A549 (cell line): ENCODE data around the gene SRSF7. TPM values are rescaled to one million over a fixed set of nuclear protein-coding genes. Genes with fewer than 3 reads are reported as not detected.

Experiments
- ATAC-seq, 2 experiments: fragments of 200-7000 bp in 1 of 2; fragments of >200 bp in 1 of 2; cut with Nextera tagmentation in 1 of 2; cut with Tn5 transposase in 1 of 2; 3 replicates each; pipeline versions ENCODE4 v1.8.0 to v1.9.1; 2018 to 2020; ENCODE audit warnings: mild to moderate bottlenecking in 1 of 2, moderate library complexity in 1 of 2
- CTCF ChIA-PET: fragments of 300-600 bp; sonication (Branson Sonifier 250); formaldehyde crosslinking; extraction: SDS; loops from one replicate; lab custom pipeline; 2021; ENCODE audit warnings: antibody characterized with exemption, inconsistent platforms; lab: Yijun Ruan, JAX
- POLR2A ChIA-PET: fragments of 350-600 bp; formaldehyde crosslinking; extraction: SDS; loops from one replicate; lab custom pipeline; 2021; ENCODE audit warnings: antibody characterized with exemption, inconsistent platforms; lab: Yijun Ruan, JAX
- DNase-seq, 2 experiments: peaks; one replicate each; pipeline versions ENCODE4 v3.0.0 to v3.0.0-alpha.2; 2011 to 2016; ENCODE audit warnings: low read depth in 1 of 2, low spot score in 1 of 2
- FAIRE-seq: peaks from 2 replicates; lab custom pipeline; 2011; peaks lifted over from hg19 to GRCh38; lab: Jason Lieb, UNC
- H3K27ac ChIP-seq, 2 experiments: fragments of >200 bp; sonication (Bioruptor Twin); formaldehyde crosslinking; 3 replicates each; pipeline ENCODE4 v1.5.1; 2016 to 2017
- H3K4me1 ChIP-seq: fragments of >200 bp; sonication (Bioruptor Twin); formaldehyde crosslinking; 3 replicates; pipeline ENCODE4 v1.6.1; 2016
- H3K4me2 ChIP-seq: fragments of >200 bp; sonication (Bioruptor Twin); formaldehyde crosslinking; 3 replicates; pipeline ENCODE4 v1.6.1; 2016
- H3K4me3 ChIP-seq: fragments of >200 bp; sonication (Bioruptor Twin); formaldehyde crosslinking; 3 replicates; pipeline ENCODE4 v1.5.1; 2016
- H3K9me3 ChIP-seq: fragments of >200 bp; sonication (Bioruptor Twin); formaldehyde crosslinking; 3 replicates; pipeline ENCODE4 v1.6.1; 2016
- ATOH8 ChIP-seq: fragments of 250-450 bp; sonication (Bioruptor Pico); IDR thresholded peaks from 2 replicates; pipeline ENCODE4 v1.5.0; 2020; ENCODE audit warnings: low read depth, mild to moderate bottlenecking, moderate library complexity
- BCL3 ChIP-seq: fragments of >200 bp; sonication (Bioruptor Twin); formaldehyde crosslinking; IDR thresholded peaks from 3 replicates; pipeline ENCODE4 v1.6.1; 2016
- CBX2 ChIP-seq: fragments of 200-600 bp; sonication (generic); IDR thresholded peaks from 2 replicates; pipeline ENCODE4 v1.6.1; 2016; ENCODE audit warnings: low read depth, mild to moderate bottlenecking, borderline replicate concordance
- CHD4 ChIP-seq: fragments of 200-600 bp; sonication (generic); IDR thresholded peaks from 2 replicates; pipeline ENCODE4 v1.6.1; 2016; ENCODE audit warnings: antibody characterized with exemption, mild to moderate bottlenecking, borderline replicate concordance
- E2F6 ChIP-seq: IDR thresholded peaks from 2 replicates; pipeline ENCODE4 v1.6.1; 2012; ENCODE audit warnings: low read depth, borderline replicate concordance
- EHF ChIP-seq: fragments of 250-450 bp; sonication (Bioruptor Pico); IDR thresholded peaks from 2 replicates; pipeline ENCODE4 v1.5.0; 2020; ENCODE audit warnings: mild to moderate bottlenecking
- ELK1 ChIP-seq: fragments of 150-350 bp; IDR thresholded peaks from 2 replicates; pipeline ENCODE4 v1.6.1; 2014; ENCODE audit warnings: low read depth, mild to moderate bottlenecking, low read length
- ESRRA ChIP-seq: fragments of 150-350 bp; IDR thresholded peaks from 2 replicates; pipeline ENCODE4 v1.6.1; 2014; ENCODE audit warnings: mild to moderate bottlenecking, low read length, borderline replicate concordance
- FOSL2 ChIP-seq, 2 experiments: fragments of 450-650 bp in 1 of 2; fragments of >200 bp in 1 of 2; sonication (Bioruptor Twin) in 1 of 2; formaldehyde crosslinking; IDR thresholded peaks; 2 replicates each; pipeline versions ENCODE4 v1.5.0 to v1.6.1; 2016 to 2020; ENCODE audit warnings: mild to moderate bottlenecking in 1 of 2, moderate library complexity in 1 of 2
- FOXS1 ChIP-seq: fragments of 250-450 bp; sonication (Bioruptor Pico); IDR thresholded peaks from 2 replicates; pipeline ENCODE4 v1.5.0; 2020; ENCODE audit warnings: mild to moderate bottlenecking, moderate library complexity
- GATA3 ChIP-seq: IDR thresholded peaks from 2 replicates; pipeline ENCODE4 v1.6.1; 2012; ENCODE audit warnings: borderline replicate concordance
- HES2 ChIP-seq: fragments of >200 bp; sonication (Bioruptor Twin); formaldehyde crosslinking; IDR thresholded peaks from 2 replicates; pipeline ENCODE4 v1.6.1; 2016
- HOXB13 ChIP-seq: fragments of 250-450 bp; sonication (Bioruptor Pico); IDR thresholded peaks from 2 replicates; pipeline ENCODE4 v1.5.0; 2020; ENCODE audit warnings: low read depth, mild to moderate bottlenecking, moderate library complexity
- HOXB5 ChIP-seq: fragments of 250-450 bp; sonication (Bioruptor Pico); IDR thresholded peaks from 2 replicates; pipeline ENCODE4 v1.5.0; 2020; ENCODE audit warnings: mild to moderate bottlenecking, moderate library complexity
- JUN ChIP-seq, 2 experiments: fragments of >200 bp; sonication (Bioruptor Twin); formaldehyde crosslinking; IDR thresholded peaks; 2 replicates in 1 of 2; 3 replicates in 1 of 2; pipeline ENCODE4 v1.6.1; 2016 to 2017
- NR3C1 ChIP-seq: fragments of >200 bp; sonication (Bioruptor Twin); formaldehyde crosslinking; IDR thresholded peaks from 3 replicates; pipeline ENCODE4 v1.6.1; 2017
- PHF8 ChIP-seq: fragments of 200-600 bp; sonication (generic); IDR thresholded peaks from 2 replicates; pipeline ENCODE4 v1.6.1; 2016; ENCODE audit warnings: low read depth, mild to moderate bottlenecking, antibody characterized with exemption, moderate library complexity, borderline replicate concordance
- POLR2A ChIP-seq: IDR thresholded peaks from 2 replicates; pipeline ENCODE4 v1.6.1; 2012; ENCODE audit warnings: mild to moderate bottlenecking, low read length
- RARB ChIP-seq: fragments of 250-450 bp; sonication (Bioruptor Pico); IDR thresholded peaks from 2 replicates; pipeline ENCODE4 v1.8.0; 2021; ENCODE audit warnings: mild to moderate bottlenecking, moderate library complexity
- RCOR1 ChIP-seq: fragments of 150-350 bp; IDR thresholded peaks from 2 replicates; pipeline ENCODE4 v1.6.1; 2014; ENCODE audit warnings: antibody characterized with exemption, low read length, low read depth
- RNF2 ChIP-seq: fragments of 200-600 bp; sonication (generic); IDR thresholded peaks from 2 replicates; pipeline ENCODE4 v1.6.1; 2016; ENCODE audit warnings: low read depth, mild to moderate bottlenecking, antibody characterized with exemption, moderate library complexity, borderline replicate concordance
- SMC3 ChIP-seq: fragments of >200 bp; sonication (Bioruptor Twin); formaldehyde crosslinking; IDR thresholded peaks from 3 replicates; pipeline ENCODE4 v1.6.1; 2018; ENCODE audit warnings: inconsistent platforms
- SREBF2 ChIP-seq: fragments of 450-650 bp; IDR thresholded peaks from 2 replicates; pipeline ENCODE4 v1.6.1; 2014; ENCODE audit warnings: mild to moderate bottlenecking, moderate library complexity
- TP53 ChIP-seq: fragments of 250-450 bp; sonication (Bioruptor Pico); IDR thresholded peaks from 2 replicates; pipeline ENCODE4 v1.5.0; 2021; ENCODE audit warnings: mild to moderate bottlenecking, moderate library complexity
- ZFP36 ChIP-seq: fragments of 450-650 bp; IDR thresholded peaks from 2 replicates; pipeline ENCODE4 v1.6.1; 2014; ENCODE audit warnings: borderline replicate concordance; ENCODE audit not compliant: partially characterized antibody
- ZNF302 ChIP-seq: fragments of 250-450 bp; sonication (Bioruptor Pico); IDR thresholded peaks from 2 replicates; pipeline ENCODE4 v1.9.0; 2021; ENCODE audit warnings: inconsistent platforms, mild to moderate bottlenecking, moderate library complexity
- ZSCAN20 ChIP-seq: fragments of 250-450 bp; sonication (Bioruptor Pico); IDR thresholded peaks from 2 replicates; pipeline ENCODE4 v1.8.0; 2022; ENCODE audit warnings: mild to moderate bottlenecking, moderate library complexity
- WGBS: methylation state at CpG from one replicate; pipeline ENCODE4 v1.1.6; 2017; ENCODE audit errors: missing lambda C conversion rate; 5-methylcytosine and 5-hydroxymethylcytosine counted together
- polyA plus RNA-seq, 4 experiments: library from polyadenylated mRNA; depleted of rRNA in 3 of 4; stranded (reverse); fragments of >200 nt; fragmentation: RNase III in 1 of 4; extraction: RNeasy Plus Mini Kit Qiagen cat#74134 plus additional on column Dnase treatment in 1 of 4; gene quantifications; 2 replicates in 3 of 4; 3 replicates in 1 of 4; pipeline ENCODE4 v1.2.3, GENCODE V29; 2011 to 2017
- TF ChIP-seq, protein P1 (sequence below): fragments of 450-650 bp; IDR thresholded peaks from 2 replicates; pipeline ENCODE4 v1.6.1; 2014; ENCODE audit warnings: antibody characterized with exemption

Gene SRSF7
- polyA plus RNA-seq, 2 of the 4 experiments (the other 2 are of a cell fraction), result 397 to 544 TPM

GRCh38 chr2:38783586-38783985 lies 32.4 kb upstream of the SRSF7 start:
- DNase-seq (no peak), FAIRE-seq (no peak), ATAC-seq (no peak)
- TF ChIP-seq RARB, result no peak
- TF ChIP-seq SREBF2, result no peak
- TF ChIP-seq SMC3, result no peak
- TF ChIP-seq JUN (IDR thresholded peaks at IDR 0.05), result no peak
- Histone ChIP-seq H3K4me3 (no peak overlapping the region), H3K9me3 (no peaks in the 10 kb centered on the region), H3K4me2 (no peak overlapping the region), H3K4me1 (peaks cover 6% of the 10 kb centered on the region; the same call in 2 of the 3 replicates), H3K27ac (no peak overlapping the region)
- ChIA-PET POLR2A (interaction anchor here (2.9 kb wide), 1 partner anchor 33 kb away, joined by 21 read pairs; the partner anchor contains the start of gene SRSF7), CTCF (interaction anchor here (0.6 to 1.2 kb wide), 2 partner anchors 33 to 224 kb away, joined by 3 to 4 read pairs; no protein-coding TSS in a partner anchor)

GRCh38 chr2:38778687-38779082 lies 27.5 kb upstream of the SRSF7 start:
- POLR2A ChIA-PET, result interaction anchor here (2.8 kb wide), 1 partner anchor 27 kb away, joined by 17 read pairs; the partner anchor contains the start of gene SRSF7
- no peak for TF ChIP-seq PHF8
- no peak for TF ChIP-seq ATOH8 (CRISPR knock-in tag)
- no peak for TF ChIP-seq HOXB5
- TF ChIP-seq SREBF2, result no peak
- no peak for TF ChIP-seq CHD4
- no peak for TF ChIP-seq FOXS1
- TF ChIP-seq HES2, result no peak
- no peak for TF ChIP-seq RNF2
- TF ChIP-seq, protein P1, sequence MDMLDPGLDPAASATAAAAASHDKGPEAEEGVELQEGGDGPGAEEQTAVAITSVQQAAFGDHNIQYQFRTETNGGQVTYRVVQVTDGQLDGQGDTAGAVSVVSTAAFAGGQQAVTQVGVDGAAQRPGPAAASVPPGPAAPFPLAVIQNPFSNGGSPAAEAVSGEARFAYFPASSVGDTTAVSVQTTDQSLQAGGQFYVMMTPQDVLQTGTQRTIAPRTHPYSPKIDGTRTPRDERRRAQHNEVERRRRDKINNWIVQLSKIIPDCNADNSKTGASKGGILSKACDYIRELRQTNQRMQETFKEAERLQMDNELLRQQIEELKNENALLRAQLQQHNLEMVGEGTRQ, result no peak
- no peak for TF ChIP-seq ZFP36
- TF ChIP-seq CBX2, result no peak
- no peak for TF ChIP-seq POLR2A
- no peak for TF ChIP-seq BCL3
- TF ChIP-seq TP53 (CRISPR knock-in tag), result no peak
- TF ChIP-seq ZNF302 (CRISPR knock-in tag), result no peak
- TF ChIP-seq ESRRA, result no peak
- no peak for FAIRE-seq
- H3K9me3 ChIP-seq, result no peaks in the 10 kb centered on the region
- DNase-seq, result no peak
- WGBS, result 5% methylated on average over 8 of the region's 8 CpGs
- CTCF ChIA-PET, result interaction anchor here (1.0 to 1.7 kb wide), 2 partner anchors 10 to 38 kb away, joined by 3 to 4 read pairs; no protein-coding TSS in a partner anchor
- no peak for ATAC-seq
- H3K4me2 ChIP-seq, result peak overlapping the region; percentile 85
- peak overlapping the region; percentile 78 for H3K4me3 ChIP-seq
- H3K27ac ChIP-seq, result peak overlapping the region; percentile 83 to 90
- peaks cover 6% of the 10 kb centered on the region; the same call in 2 of the 3 replicates for H3K4me1 ChIP-seq

DNA sequence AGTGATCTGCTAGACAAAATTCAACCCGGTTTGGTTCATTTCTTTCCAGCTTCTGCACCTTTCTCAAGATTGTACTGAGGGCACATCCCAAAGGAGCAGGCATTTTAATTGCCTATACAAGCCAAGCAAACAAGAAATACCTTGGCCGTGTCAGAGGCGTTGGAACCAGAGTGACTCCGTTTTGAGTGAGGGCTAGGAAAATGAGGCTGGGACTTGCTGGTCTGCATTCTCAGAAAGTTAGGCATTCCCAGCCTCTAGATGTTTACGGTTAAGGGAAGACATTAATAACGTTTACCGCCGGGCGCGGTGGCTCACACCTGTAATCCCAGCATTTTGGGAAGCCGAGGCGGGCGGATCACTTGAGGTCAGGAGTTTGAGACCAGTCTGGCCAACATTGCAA lies 25.4 kb upstream of the SRSF7 start:
- POLR2A ChIA-PET, result interaction anchor here (2.2 to 2.8 kb wide), 2 partner anchors 25 kb away, joined by 17 to 24 read pairs; partner anchors contain the start of gene SRSF7
- no peak for FAIRE-seq

More for the DNA sequence above, 25.4 kb upstream of the SRSF7 start:
- CTCF ChIA-PET, result no interaction called here
- Histone ChIP-seq H3K4me2 (no peak overlapping the region), H3K27ac (no peak overlapping the region), H3K4me1 (peaks cover 14% of the 10 kb centered on the region; the same call in 2 of the 3 replicates), H3K4me3 (no peak overlapping the region), H3K9me3 (no peaks in the 10 kb centered on the region)
- no peak for TF ChIP-seq HOXB13 (CRISPR knock-in tag)
- no peak for TF ChIP-seq ELK1
- TF ChIP-seq FOSL2 (IDR thresholded peaks at IDR 0.05), result no peak
- no peak for TF ChIP-seq FOSL2 (CRISPR knock-in tag; IDR thresholded peaks at IDR 0.05)
- TF ChIP-seq GATA3, result no peak
- no peak for TF ChIP-seq PHF8
- no peak for TF ChIP-seq RARB
- TF ChIP-seq RNF2, result no peak
- no peak for TF ChIP-seq CHD4
- TF ChIP-seq NR3C1, result no peak
- TF ChIP-seq EHF (CRISPR knock-in tag), result no peak
- TF ChIP-seq RCOR1, result no peak
- TF ChIP-seq HES2, result no peak
- TF ChIP-seq E2F6, result no peak
- no peak for TF ChIP-seq ZSCAN20
- ATAC-seq (no peak), DNase-seq (no peak)
- WGBS, result 86% methylated on average over 13 of the region's 13 CpGs
